AG09319 (cell line): Measurements from ENCODE around the gene AGAP1.

ENCODE experiments used
- DNase-seq: peaks from one replicate; pipeline ENCODE4 v3.0.0-alpha.2; 2010; ENCODE audit warnings: low read depth; ENCODE audit errors: extremely low read depth
- TF ChIP-seq, protein P1 (sequence below): IDR thresholded peaks from 2 replicates; pipeline ENCODE4 v1.5.1; 2011; ENCODE audit warnings: low read depth, mild to moderate bottlenecking, inconsistent platforms, low read length, moderate library complexity

The AGAP1 gene

DNA sequence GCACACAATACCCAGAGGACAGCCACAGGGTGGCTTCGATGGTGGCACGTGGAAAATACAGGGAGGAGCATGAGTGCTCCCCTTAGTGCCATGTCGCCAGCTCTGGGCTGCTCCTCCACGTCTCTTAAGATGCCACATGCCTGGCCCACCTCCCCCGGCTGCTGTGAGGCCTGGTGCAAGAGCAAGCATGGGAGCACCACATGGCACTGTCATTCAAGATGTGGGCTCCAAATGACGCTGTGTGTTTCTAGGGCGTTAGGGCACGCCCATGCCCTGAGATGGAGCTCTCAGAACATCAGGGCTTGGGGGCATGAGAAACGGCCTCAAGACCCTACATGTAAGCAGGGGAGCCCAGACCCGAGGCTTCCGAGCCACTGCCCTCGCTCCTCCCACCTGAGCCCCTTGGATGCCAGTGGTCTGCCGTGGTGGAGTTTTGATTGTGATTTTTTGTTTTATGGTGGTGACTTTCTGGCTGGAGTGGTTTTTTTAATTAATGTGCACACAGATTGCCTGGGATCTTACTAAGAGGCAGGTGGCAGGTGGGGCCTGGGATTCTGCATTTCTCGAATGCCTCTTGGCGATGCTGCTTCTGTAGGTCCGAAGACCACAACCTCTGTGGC lies 435.0 kb downstream of the AGAP1 start:
- no peak for DNase-seq
- TF ChIP-seq, protein P1, sequence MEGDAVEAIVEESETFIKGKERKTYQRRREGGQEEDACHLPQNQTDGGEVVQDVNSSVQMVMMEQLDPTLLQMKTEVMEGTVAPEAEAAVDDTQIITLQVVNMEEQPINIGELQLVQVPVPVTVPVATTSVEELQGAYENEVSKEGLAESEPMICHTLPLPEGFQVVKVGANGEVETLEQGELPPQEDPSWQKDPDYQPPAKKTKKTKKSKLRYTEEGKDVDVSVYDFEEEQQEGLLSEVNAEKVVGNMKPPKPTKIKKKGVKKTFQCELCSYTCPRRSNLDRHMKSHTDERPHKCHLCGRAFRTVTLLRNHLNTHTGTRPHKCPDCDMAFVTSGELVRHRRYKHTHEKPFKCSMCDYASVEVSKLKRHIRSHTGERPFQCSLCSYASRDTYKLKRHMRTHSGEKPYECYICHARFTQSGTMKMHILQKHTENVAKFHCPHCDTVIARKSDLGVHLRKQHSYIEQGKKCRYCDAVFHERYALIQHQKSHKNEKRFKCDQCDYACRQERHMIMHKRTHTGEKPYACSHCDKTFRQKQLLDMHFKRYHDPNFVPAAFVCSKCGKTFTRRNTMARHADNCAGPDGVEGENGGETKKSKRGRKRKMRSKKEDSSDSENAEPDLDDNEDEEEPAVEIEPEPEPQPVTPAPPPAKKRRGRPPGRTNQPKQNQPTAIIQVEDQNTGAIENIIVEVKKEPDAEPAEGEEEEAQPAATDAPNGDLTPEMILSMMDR: no peak

DNA sequence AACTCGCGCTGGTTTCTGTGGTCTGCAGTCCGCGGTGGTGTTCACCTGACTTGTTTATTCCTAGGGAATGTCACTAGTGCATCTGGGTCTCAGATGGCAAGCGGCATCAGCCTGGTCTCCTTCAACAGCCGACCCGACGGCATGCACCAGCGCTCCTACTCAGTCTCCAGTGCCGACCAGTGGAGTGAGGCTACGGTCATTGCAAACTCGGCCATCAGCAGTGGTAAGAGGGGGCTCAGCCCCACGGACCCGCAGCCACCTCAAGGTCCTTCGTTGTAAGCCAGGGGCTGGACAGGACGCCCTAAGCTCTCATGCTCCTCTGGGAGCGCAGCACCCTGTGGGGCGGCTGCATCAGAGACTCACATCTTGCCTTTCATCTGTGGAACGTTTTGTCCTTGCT lies 436.9 kb downstream of the AGAP1 start:
- DNase-seq: no peak
- TF ChIP-seq, protein P1: no peak

DNA sequence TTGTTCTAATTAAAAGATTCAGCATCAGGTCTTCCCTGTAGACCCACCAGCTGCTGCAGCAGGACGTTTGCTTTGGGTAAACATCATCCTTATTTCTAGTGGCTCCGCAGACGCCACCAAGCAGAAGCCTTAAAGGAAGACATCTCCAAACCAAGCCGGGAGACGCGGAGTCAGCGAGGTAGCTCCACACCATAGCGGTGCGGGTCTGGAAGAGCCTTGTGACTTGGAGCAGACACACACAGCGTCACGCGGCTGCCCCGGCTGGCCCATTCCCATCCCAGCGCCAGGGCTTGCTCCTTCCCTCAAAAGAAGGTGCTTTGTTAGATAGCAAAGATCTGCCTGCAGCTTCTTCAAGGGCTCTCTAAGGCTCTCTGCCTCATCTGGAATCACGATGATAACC lies 437.8 kb downstream of the AGAP1 start:
- TF ChIP-seq, protein P1: no peak
- DNase-seq: no peak

DNA sequence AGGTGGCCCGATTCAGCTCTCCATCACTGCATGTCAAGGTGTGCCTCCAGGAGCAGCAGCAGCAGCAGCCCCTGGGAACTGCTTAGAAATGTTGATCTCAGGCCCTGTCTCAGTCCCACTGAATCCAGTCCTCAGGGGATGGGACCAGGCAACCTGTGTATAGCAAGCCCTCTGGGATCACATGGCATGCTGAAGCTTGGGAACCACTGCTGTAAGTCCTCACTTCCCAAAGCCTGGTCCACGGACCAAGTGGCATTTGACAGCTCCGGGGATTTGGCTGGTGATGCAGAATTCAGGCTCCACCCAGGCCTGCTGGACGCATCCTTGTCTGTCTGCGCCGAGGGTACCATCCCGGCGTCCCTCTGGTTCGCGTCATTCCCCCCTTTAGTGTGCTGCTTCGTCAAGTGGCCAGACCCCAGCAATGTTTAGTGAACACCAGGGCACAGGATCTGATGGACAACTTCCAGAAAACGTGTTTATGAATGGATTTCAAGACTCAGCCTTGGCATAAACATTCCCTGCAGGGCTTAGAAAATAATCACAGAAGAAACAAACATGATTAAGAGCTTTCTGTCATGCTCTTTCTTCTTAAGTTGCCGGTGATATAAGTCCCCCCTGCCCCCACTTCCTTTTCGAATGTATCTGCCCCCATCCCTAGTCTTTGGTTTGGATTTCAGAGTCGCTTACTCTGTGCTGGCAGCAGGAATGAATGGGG lies 440.4 kb downstream of the AGAP1 start:
- DNase-seq: no peak
- TF ChIP-seq, protein P1: no peak

DNA sequence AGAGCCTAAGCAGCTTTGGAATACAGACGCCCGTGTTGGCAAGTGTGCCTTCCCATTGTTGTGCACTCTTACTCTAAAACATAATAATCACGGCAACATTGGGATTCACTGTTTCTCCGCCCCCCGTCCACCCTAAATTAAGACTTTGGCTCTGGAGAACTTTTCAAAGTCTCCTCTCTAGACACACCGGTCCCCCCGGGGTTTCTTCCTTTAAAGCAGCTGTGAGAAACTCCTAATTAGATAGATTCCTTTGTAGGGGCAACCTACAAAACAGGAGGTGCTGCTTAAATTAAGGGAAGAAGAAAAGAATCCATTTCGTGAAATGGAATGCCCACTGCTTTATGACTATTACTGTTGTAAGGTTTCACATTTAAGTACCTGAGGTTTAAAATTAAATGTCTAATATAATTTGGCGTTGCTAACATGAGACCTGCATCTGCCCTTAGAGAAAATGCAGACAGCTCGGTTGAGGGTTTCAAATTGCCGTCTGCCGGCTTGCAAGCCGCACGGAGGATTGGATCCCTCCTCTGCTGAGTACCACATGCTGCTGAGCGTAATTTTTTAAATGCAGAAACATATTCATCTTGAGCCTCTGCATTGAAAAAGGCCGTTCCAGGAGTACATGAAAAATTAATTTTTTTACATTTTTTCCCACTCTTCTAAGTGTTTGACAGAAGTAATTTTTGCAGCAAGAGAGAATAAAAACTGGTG lies 441.1 kb downstream of the AGAP1 start:
- DNase-seq: no peak
- TF ChIP-seq, protein P1: no peak

DNA sequence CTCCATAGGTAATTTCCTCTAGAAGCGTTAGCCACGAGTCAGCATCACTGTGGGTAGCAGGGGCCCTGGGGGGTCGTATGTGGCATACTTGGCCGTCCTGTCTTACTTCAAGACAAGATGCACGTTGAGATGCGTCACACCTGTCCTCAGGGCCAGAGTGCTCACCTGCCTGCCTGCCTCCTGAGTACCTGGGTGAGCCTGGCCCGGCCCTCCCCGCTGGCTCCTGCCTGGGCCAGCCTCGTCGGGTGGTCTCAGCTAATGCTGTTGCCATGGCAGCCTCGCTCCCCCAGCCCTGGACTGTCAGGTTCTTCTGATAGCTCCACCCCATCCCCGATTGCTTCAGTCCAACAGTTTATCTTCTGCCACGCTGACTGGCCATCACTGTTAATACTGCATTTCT lies 441.9 kb downstream of the AGAP1 start:
- DNase-seq: no peak
- TF ChIP-seq, protein P1: no peak

DNA sequence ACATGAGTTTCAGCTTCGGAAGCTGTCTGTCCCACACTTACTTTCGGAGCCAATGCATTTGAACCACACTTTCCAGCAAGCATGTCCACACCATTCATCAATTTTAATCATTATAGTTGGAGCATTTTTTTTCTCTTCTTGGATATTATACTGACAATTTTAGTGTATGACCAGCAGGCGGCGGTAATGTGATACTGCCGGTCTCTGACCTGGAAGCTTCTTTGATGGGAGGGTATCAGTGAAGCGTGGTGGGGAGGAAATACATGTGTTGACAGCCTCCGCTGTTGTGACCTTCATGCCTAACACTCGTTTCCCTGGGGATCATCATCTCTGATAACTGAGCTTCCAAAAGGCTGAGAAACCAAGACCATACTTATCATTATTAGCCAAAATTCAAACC lies 442.6 kb downstream of the AGAP1 start:
- DNase-seq: no peak
- TF ChIP-seq, protein P1: peak; percentile 14
